HG03025 (cell line): ENCODE data around the gene GPHN.

ENCODE experiments used
- ATAC-seq: cut with Tn5 transposase; IDR thresholded peaks from one replicate; pipeline ENCODE4 v1.9.1; 2021; ENCODE audit warnings: mild to moderate bottlenecking, moderate library complexity; ENCODE audit not compliant: unreplicated experiment, low FRiP score

The GPHN gene

GRCh38 chr14:66507722-66508546 lies at the start of gene GPHN:
Gene GPHN (plus strand): TSS chr14:66508147.
- peak; percentile 90 for ATAC-seq

- ATAC-seq: no peak
Observed at GRCh38 chr14:66459603-66460002, 48.3 kb upstream of the GPHN start.

- ATAC-seq: no peak
Observed at GRCh38 chr14:66464261-66464660, 43.7 kb upstream of the GPHN start.

- no peak for ATAC-seq
Observed at GRCh38 chr14:66468778-66469367, 39.1 kb upstream of the GPHN start.

GRCh38 chr14:66471584-66471983 lies 36.4 kb upstream of the GPHN start:
- ATAC-seq: no peak

- no peak for ATAC-seq
Observed at GRCh38 chr14:66472251-66472650, 35.7 kb upstream of the GPHN start.

GRCh38 chr14:66473223-66473622 lies 34.7 kb upstream of the GPHN start:
- ATAC-seq: no peak

GRCh38 chr14:66476964-66477363 lies 31.0 kb upstream of the GPHN start:
- no peak for ATAC-seq

- ATAC-seq: no peak
Observed at GRCh38 chr14:66477567-66477966, 30.4 kb upstream of the GPHN start.

GRCh38 chr14:66482873-66483272 lies 25.1 kb upstream of the GPHN start:
- ATAC-seq: no peak

- no peak for ATAC-seq
Observed at GRCh38 chr14:66483322-66483721, 24.6 kb upstream of the GPHN start.

GRCh38 chr14:66485029-66485428 lies 22.9 kb upstream of the GPHN start:
- no peak for ATAC-seq

GRCh38 chr14:66485910-66486421 lies 22.0 kb upstream of the GPHN start, which contains the start of gene CCDC196:
Gene CCDC196 (plus strand): TSS chr14:66486371. CDS start chr14:66486503, 132 bp downstream.
- no peak for ATAC-seq

GRCh38 chr14:66487164-66487563 lies 20.8 kb upstream of the GPHN start:
- no peak for ATAC-seq

- no peak for ATAC-seq
Observed at GRCh38 chr14:66490143-66491111, 17.5 kb upstream of the GPHN start.

GRCh38 chr14:66493750-66494149 lies 14.2 kb upstream of the GPHN start:
- no peak for ATAC-seq

- ATAC-seq: no peak
Observed at GRCh38 chr14:66495218-66496098, 12.5 kb upstream of the GPHN start.

- ATAC-seq: no peak
Observed at GRCh38 chr14:66496188-66496807, 11.6 kb upstream of the GPHN start.

- ATAC-seq: no peak
Observed at GRCh38 chr14:66496911-66497310, 11.0 kb upstream of the GPHN start.
